ENCODE results near the gene LRRC4B.
"Not testable (repeated sequence)": the region's sequence is repeated elsewhere in the genome, so short reads cannot be mapped to it uniquely, and the experiment has no call there.

LRRC4B gene

DNA sequence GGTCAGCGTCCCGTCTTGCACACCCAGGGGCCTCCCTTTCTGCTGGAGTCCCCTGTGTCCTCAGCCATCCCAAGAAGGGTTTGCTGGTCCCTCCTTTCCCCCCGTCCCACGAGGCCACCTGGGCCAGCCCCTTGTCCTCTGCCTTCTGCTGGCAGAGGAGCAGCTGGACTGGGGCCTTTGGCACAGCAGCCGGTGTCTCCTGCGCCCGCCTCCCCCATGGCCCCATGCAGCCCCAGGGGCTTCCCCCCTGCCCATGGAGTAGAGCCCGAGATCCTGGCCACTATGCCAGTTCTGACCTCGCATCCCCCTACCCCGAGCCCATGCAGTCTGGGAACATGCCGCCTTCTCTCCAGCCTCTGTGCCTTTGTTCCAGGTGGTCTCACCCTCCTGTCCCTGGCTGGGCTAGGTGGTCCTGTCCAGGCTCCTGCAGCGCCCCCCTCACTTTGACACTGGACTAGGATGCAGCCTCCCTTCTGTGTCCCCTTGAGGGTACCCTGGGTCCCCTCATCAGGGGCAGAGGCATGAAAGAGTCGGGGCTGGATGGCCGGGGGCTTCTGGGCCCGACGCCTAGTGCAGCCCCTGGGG is 85.9 kb downstream of the LRRC4B start:
- DNase-seq: no peak

DNA sequence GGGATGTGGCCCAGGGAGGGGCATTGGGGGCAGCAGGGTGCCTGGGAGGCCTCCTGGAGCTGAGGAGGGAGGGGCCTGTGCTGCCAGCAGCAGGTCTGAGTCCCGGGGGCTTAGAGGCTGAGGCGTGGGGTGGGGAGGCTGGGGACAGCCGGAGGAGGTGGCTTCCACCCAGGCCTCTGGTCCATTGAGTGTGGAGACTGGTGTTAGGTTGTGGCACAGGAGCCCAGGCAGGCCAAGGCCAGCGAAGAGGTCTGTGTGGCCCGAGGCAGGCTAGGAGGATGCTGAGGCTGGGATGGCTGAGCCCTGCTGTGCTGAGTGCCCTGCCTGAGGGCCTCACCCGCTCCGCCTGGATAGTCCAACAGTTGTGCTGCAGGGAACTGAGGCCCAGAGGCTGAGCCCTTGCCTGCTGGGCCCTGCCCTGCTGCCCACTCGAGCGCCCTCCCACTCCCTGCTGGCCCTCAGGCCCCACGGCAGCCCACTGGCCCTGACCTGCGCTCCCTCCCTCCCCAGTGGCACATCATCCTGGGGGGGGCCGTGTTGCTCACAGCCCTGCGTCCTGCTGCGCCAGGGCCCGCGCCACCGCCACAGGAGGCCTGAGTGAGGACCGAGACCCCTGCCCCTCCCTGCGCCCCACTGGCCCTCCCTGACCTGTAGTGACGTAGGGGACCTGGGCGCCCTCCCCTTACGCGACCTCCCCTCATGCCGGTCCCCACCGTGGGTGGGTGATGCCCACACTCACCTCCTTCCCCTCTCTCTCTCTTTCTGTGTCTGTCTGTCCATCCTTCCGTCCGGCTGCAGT is 86.7 kb downstream of the LRRC4B start:
- no peak for DNase-seq

DNA sequence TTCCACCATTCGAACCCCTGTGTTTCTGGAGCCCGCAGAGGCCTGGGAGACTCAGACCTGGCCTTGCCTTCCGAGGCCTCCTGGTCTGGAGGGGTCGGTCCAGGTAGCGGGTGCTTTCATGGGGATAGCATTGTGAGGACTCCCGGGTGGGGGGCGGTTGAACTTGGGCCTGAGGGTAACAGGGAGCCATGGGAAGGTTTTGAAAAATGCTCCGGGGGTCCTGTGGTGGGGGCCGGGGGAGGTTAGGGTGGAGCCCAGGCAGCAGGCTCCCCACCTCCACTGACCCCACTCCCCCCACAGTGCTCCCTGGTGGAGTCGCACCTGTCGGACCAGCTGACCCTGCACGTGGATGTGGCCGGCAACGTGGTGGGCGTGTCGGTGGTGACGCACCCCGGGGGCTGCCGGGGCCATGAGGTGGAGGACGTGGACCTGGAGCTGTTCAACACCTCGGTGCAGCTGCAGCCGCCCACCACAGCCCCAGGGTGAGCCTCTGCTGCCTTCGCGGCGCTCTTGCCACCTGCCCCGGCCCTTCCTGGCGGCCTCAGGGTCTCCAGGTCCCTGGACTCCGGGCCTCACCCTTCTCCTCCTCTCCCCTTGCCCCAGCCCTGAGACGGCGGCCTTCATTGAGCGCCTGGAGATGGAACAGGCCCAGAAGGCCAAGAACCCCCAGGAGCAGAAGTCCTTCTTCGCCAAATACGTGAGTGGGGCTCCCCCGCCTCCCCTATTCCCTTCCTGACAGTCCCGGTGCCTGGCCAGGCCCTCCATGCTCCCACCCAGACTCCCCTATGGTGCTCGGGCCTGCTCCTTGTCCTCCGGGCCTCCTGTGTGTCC is 87.7 kb downstream of the LRRC4B start:
- no peak for DNase-seq

DNA sequence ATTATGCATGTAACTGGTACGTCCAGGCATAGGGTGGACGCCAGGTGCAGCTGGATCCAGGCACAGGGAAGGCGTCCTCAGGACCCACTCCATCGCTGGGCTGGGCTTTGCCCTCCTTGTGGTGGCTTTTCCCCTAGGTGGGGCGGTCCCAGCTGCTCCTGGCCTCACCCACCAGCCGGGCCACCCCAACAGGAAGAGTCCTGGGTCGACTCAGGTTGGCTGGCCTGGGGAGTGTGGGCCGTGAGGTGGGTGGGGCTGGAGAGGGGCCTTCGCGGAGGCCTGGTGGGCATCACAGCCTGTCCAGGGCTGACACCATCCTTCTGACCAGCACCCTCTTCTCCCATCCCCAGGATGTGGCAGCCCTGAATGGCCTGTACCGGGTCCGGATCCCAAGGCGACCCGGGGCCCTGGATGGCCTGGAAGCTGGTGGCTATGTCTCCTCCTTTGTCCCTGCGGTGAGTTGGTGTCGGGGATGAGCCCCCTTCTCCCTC is 88.4 kb downstream of the LRRC4B start:
- no peak for DNase-seq

DNA sequence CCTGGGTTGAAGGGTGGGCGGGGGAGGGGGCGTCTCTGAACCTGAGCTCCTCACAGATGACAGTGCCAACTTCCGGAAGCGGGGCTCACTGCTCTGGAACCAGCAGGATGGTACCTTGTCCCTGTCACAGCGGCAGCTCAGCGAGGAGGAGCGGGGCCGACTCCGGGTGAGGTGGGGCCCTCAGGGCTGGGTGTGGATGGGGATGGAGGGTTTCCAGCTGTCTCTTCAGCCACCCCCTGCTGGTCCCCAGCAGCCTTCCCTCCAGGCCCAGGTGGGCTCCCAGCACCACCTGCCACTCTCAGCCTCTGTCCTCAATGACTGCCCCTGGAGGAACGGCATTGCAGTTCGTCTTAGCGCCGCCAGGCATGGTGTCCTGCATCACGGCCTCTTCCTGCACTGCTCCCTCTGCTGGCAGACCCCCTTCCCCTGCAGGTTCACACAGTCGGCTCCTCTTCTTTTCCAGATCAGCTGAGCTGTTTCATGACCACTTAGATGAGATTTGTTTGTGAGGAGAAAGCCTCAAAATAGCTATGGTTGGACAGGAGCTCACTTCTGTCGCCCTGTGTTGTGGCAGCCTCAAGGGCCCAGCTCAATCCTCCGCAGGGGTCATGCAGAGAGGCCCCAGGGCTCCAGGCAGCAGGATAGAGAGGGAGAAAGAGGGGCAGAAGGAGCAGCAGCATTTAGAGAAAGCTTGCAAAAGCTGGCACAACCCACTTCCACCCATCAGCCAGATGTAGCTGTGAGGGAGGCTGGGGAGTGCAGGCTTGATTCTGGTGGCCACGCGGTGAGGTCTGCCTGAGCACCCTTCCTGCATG is 89.1 kb downstream of the LRRC4B start:
- DNase-seq: no peak

DNA sequence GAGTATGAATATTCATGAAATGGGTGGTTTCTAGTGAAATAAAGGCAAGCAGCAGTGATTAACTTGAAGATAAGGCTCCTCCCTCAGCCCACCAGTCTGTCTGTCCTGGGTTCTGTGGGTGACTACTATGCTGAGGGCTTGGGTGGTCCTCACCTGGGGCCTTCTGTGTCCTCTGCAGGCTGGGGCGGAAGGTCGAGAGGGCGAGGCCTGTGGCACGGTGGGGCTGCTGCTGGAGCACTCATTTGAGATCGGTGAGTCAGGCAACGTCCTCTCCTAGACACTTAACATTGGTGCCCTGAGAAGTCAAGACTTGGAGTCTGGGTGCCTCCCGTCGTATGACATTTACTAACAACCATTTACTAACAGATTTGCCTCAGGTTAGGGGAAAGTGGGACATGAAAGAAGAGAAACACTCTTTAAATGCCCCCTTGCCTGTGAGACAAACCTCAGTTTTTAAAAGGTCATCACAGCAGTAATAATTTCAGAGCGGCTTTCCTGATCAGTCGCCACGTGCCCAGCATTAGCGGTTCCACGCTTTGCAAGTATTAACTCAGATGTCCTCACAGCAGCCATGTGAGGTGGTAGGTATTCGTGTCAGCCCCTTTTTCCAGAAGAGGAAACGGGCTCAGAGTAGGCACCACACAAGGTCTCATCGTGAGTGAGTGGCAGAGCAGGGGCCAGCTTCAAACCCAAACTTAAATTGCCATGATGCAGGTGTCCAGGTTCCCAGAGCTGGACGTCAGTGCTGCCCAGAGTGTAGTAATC is 90.3 kb downstream of the LRRC4B start:
- no peak for DNase-seq

DNA sequence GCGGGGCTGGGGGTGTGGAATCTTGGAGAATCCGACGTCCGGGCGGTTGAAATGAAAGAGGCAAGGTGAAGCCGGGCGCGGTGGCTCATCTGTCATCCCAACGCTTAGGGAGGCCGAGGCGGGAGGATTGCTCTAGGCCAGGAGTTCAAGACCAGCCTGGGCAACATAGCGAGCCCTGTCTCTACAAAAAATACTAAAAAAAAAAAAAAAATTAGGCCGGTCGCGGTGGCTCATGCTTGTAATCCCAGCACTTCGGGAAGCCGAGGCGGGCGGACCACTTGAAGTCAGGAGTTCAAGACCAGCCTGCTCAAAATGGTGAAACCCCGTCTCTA is 91.4 kb downstream of the LRRC4B start:
- DNase-seq: no peak

DNA sequence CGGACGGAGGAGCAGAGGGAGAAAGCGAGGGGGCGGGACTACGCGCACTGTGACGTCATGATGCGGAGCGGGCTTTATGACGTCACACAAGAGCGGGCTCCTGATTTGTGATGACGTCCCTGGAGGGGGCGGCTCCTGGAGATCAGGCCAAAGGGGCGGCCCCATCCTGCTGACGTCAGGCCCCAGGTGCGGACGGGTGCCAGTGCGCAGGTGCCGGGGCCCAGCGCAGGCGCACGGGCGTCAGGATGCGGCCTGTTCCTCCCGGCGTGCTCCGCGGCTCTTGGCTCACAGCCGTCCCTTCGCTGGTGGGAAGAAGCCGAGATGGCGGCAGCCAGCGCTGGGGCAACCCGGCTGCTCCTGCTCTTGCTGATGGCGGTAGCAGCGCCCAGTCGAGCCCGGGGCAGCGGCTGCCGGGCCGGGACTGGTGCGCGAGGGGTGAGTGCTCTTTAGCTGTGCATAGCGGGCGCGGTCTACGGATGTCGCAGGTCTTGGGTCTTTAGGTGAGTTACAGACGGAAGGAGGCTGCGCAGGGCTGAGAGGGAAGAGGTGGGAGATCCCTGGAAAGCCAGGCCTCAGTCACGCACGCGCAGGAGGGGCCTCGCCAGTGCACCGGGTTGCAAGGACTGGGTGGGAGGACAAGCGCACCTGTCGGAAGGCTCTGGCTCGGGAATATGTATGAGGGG is 91.9 kb downstream of the LRRC4B start, which contains the start of the genes EMC10 and GARIN5A:
EMC10 (plus strand) TSS at position 284 of the 683 bp plus-strand sequence; CDS start at position 322, 38 bp downstream.
GARIN5A (minus strand) TSS at position 625 of the 683 bp plus-strand sequence; CDS start at position 165, 460 bp downstream.
- peak; percentile 86 for DNase-seq

DNA sequence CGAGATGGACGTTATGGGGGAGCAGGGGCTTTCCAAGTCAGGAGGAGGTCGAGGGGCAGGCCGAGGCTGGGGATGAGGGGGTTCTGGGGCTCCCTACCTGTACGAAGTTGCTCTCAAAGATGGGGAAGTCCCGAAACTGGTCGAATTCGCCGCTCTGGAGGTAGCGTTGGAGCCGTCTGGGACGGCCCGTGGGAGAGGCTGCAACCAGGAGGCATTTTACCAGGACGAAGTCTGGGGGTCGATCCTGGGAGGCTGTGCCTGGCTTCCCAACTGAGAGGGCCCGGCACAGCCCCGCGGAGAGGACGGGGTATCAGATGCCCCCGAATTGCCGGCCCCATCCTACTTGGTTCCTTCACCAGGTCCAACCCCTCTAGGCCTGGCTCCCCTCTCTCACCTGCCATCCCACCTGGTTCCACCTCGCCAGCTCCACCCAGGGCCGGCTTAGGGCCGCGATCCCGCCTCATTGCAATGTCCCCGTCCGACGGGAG is 92.5 kb downstream of the LRRC4B start:
- no peak for DNase-seq

DNA sequence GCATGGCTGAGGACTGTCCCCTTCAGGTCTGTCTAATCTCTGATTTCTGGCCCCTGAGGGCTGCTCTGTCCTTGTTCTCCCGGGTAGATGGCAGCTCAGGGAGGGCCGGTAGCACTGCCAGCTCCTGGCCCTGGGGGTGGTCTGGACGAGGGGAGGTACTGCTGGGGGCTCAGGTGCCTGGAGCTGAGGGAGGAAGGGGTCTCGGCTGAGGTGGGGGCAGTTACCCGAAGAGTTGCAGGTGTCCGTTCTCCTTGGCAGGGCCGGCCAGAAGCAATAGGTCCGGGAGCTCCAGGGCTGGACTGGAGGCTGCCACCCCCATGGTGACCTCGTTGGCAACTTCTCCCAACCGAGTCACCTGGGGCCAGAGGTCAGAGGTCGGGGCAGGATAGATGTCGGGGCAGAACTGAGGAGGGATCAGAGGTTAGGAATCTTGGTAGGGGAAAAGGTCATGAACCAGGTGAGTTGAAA is 93.1 kb downstream of the LRRC4B start:
- DNase-seq: no peak

DNA sequence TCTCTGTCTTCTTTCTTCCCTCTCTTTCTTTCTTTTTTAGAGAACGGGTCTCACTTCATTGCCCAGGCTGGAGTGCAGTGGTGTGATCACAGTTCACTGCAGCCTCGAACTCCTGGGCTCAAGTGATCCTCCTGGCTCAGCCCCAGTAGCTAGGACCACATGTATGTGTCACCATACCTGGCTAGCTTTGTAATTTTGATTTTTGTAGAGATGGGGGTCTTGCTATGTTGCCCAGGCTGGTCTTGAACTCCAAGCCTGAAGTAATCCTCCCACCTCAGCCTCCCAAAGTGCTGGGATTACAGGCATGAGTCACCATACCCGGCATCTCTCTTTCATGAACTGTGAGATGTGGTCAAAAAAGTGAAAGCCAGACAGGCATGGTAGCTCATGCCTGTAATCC is 94.9 kb downstream of the LRRC4B start:
- DNase-seq: not testable (repeated sequence)

DNA sequence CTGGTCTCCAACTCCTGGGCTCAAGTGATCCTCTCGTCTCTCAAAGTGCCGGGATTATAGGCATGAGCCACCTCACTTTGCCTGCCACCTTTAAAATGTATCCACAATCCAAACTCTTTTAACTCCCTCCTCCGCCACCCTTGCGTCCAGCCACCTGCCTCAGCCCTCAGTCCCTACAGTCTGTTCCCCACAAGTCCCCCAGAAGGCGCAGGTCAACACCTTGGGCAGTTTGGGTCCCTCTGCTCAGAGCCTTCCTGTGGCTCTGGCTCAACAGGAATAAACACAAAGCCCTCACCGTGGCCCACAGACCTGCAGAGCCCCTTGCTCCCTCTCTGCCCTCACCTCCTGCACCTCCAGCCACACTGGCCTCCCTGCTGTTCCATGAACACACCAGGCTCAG is 99.4 kb downstream of the LRRC4B start:
- no peak for DNase-seq

DNA sequence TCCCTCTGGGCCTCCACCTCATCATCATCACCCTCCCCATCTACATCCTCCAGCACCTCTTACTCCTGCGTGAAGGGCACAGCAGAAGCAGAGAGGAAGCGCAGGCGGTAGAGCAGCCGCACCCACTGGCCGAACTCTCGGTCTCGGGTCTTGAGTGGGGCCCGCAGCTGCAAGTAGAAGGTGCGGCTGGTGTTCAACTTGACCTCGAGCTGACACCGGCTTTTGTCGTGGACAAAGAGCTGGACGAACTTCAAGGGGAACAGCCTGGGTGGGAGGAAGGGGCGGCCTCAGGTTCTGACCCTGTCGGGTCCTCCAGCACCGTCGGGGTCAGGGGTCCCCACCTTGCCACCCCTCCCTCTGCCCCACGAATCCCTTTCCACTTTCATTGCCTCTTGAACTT is 100.7 kb downstream of the LRRC4B start:
- DNase-seq: no peak
